ENCODE measurements around the gene TMEM45A.

The TMEM45A gene

GRCh38 chr3:100621251-100621650 is 128.8 kb downstream of the TMEM45A start:
- H3K27me3 Mint-ChIP-seq (ENCODE audit: low read depth, poor library complexity), result peaks cover 5% of the 10 kb centered on the region
- TF ChIP-seq CTCF (IDR thresholded peaks at IDR 0.05), result no peak
- no peaks in the 10 kb centered on the region for H3K36me3 Mint-ChIP-seq (ENCODE audit: low read depth)
- no peak overlapping the region for H3K4me3 Mint-ChIP-seq
- DNase-seq, result no peak
- no peak overlapping the region for H3K27ac Mint-ChIP-seq
- peaks cover 26% of the 10 kb centered on the region for H3K9me3 Mint-ChIP-seq
- no peaks in the 10 kb centered on the region for H3K4me1 Mint-ChIP-seq
